Mesenchymal stem cell (in vitro differentiated cells and primary cell): ENCODE results near the gene SLC12A6.

Source experiments
- DNase-seq: peaks from one replicate; pipeline ENCODE4 v3.0.0-alpha.2; 2013
- H2AFZ ChIP-seq: one replicate; pipeline ENCODE4 v1.6.1; 2013; ENCODE audit warnings: low read depth, mild to moderate bottlenecking, control low read depth, inconsistent platforms, low read length, moderate library complexity
- H2AK5ac ChIP-seq: 2 replicates; pipeline ENCODE4 v1.6.1; 2013; ENCODE audit warnings: low read length, moderate library complexity, mild to moderate bottlenecking, inconsistent platforms; ENCODE audit not compliant: severe bottlenecking
- H2BK120ac ChIP-seq: one replicate; pipeline ENCODE4 v1.6.1; 2013; ENCODE audit warnings: low read depth, mild to moderate bottlenecking, inconsistent platforms, low read length, moderate library complexity
- H2BK12ac ChIP-seq, 2 experiments: one replicate each; pipeline ENCODE4 v1.6.1; 2013; ENCODE audit warnings: inconsistent platforms in 2 of 2, low read length in 2 of 2, mild to moderate bottlenecking in 2 of 2, moderate library complexity in 2 of 2, control low read depth in 1 of 2
- H2BK15ac ChIP-seq: one replicate; pipeline ENCODE4 v1.6.1; 2013; ENCODE audit warnings: mild to moderate bottlenecking, low read depth, inconsistent platforms; ENCODE audit not compliant: poor library complexity, severe bottlenecking
- H2BK5ac ChIP-seq: 2 replicates; pipeline ENCODE4 v1.6.1; 2013; ENCODE audit warnings: low read depth, mild to moderate bottlenecking, low read length, control low read depth, inconsistent platforms; ENCODE audit not compliant: poor library complexity, severe bottlenecking
- H3K14ac ChIP-seq, 2 experiments: one replicate each; pipeline ENCODE4 v1.6.1; 2013; ENCODE audit warnings: inconsistent platforms in 2 of 2, low read length in 2 of 2, control low read depth in 1 of 2, mild to moderate bottlenecking in 1 of 2, moderate library complexity in 1 of 2
- H3K18ac ChIP-seq, 2 experiments: one replicate each; pipeline ENCODE4 v1.6.1; 2013; ENCODE audit warnings: inconsistent platforms in 2 of 2, low read length in 2 of 2, control low read depth in 1 of 2, low read depth in 1 of 2, mild to moderate bottlenecking in 1 of 2
- H3K23ac ChIP-seq, 2 experiments: one replicate each; pipeline ENCODE4 v1.6.1; 2013; ENCODE audit warnings: inconsistent platforms in 2 of 2, low read length in 2 of 2, mild to moderate bottlenecking in 2 of 2, moderate library complexity in 2 of 2, control low read depth in 1 of 2
- H3K27ac ChIP-seq: 2 replicates; pipeline ENCODE4 v1.5.1; 2013; ENCODE audit warnings: mild to moderate bottlenecking, moderate library complexity, low read length, control low read depth, inconsistent platforms; ENCODE audit not compliant: poor library complexity, severe bottlenecking
- H3K27me3 ChIP-seq, 2 experiments: 2 replicates each; pipeline versions ENCODE4 v1.6.1 to v1.7.0; 2013; ENCODE audit warnings: low read length in 2 of 2, mild to moderate bottlenecking in 2 of 2, moderate library complexity in 2 of 2, control low read depth in 1 of 2, inconsistent platforms in 1 of 2; ENCODE audit not compliant: control insufficient read depth in 1 of 2, insufficient read depth in 1 of 2
- H3K36me3 ChIP-seq, 2 experiments: 2 replicates each; pipeline versions ENCODE4 v1.6.1 to v1.7.0; 2013; ENCODE audit warnings: low read length in 2 of 2, control low read depth in 1 of 2, inconsistent platforms in 1 of 2, low read depth in 1 of 2, mild to moderate bottlenecking in 1 of 2; ENCODE audit not compliant: insufficient read depth in 2 of 2, control insufficient read depth in 1 of 2
- H3K4ac ChIP-seq, 2 experiments: one replicate each; pipeline ENCODE4 v1.6.1; 2013; ENCODE audit warnings: inconsistent platforms in 2 of 2, low read length in 2 of 2, mild to moderate bottlenecking in 2 of 2, moderate library complexity in 2 of 2, control low read depth in 1 of 2, low read depth in 1 of 2
- H3K4me1 ChIP-seq: 2 replicates; pipeline ENCODE4 v1.6.1; 2013; ENCODE audit warnings: low read depth, low read length, control low read depth; ENCODE audit not compliant: control insufficient read depth, insufficient read depth
- H3K4me2 ChIP-seq: 2 replicates; pipeline ENCODE4 v1.6.1; 2013; ENCODE audit warnings: low read length, mild to moderate bottlenecking, inconsistent platforms; ENCODE audit not compliant: poor library complexity, severe bottlenecking
- H3K4me3 ChIP-seq, 2 experiments: 2 replicates each; pipeline versions ENCODE4 v1.5.1 to v1.7.0; 2013; ENCODE audit warnings: low read length in 2 of 2, mild to moderate bottlenecking in 2 of 2, control low read depth in 1 of 2, low read depth in 1 of 2; ENCODE audit not compliant: insufficient read depth in 1 of 2
- H3K79me1 ChIP-seq: replicated peaks from 2 replicates; pipeline ENCODE4 v1.6.1; 2013; ENCODE audit warnings: mild to moderate bottlenecking, control low read depth, low read length, inconsistent platforms; ENCODE audit not compliant: poor library complexity, severe bottlenecking
- H3K9ac ChIP-seq: 2 replicates; pipeline ENCODE4 v1.7.0; 2013; ENCODE audit warnings: mild to moderate bottlenecking, low read length, moderate library complexity
- H3K9me3 ChIP-seq: 2 replicates; pipeline ENCODE4 v1.7.0; 2013; ENCODE audit warnings: mild to moderate bottlenecking, low read length; ENCODE audit not compliant: control insufficient read depth
- H4K8ac ChIP-seq: one replicate; pipeline ENCODE4 v1.6.1; 2013; ENCODE audit warnings: inconsistent platforms, mild to moderate bottlenecking, low read length, moderate library complexity
- H4K91ac ChIP-seq: one replicate; pipeline ENCODE4 v1.6.1; 2013; ENCODE audit warnings: mild to moderate bottlenecking, low read length, inconsistent platforms
- WGBS: methylation state at CpG from one replicate; pipeline ENCODE4 v1.1.7; 2013; ENCODE audit warnings: mixed read lengths; 5-methylcytosine and 5-hydroxymethylcytosine counted together

SLC12A6 gene

DNA sequence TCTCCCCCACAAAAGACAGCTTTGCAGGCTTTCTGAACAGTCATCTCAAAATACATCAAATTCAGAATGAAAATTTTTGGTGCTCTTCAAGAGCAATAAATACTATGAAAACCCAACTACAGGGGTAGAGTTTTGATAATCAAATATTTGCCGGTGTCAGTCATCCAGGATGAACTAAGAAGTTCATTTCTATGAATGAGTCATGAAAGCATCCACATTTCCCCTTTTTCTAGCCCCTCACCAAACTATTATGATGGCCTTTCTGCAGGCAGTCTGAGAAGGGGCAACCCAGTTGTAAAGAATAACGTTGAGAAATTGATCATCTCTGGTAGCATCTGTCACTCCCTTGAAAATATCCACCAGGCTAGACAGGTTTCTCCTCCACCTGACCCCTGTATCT is 32.5 kb upstream of the SLC12A6 start:
- no peak overlapping the region for H2BK12ac ChIP-seq
- no peak overlapping the region for H2BK5ac ChIP-seq
- H3K9me3 ChIP-seq, result peaks cover 5% of the 10 kb centered on the region
- no peak overlapping the region for H3K9ac ChIP-seq
- no peak overlapping the region for H3K4me2 ChIP-seq
- no peak overlapping the region for H2AK5ac ChIP-seq
- DNase-seq, result no peak
- H3K36me3 ChIP-seq, result peaks cover 0 to 3% of the 10 kb centered on the region in 2 experiments
- H3K79me1 ChIP-seq, result peaks cover 14% of the 10 kb centered on the region
- 96% methylated on average over 2 of the region's 2 CpGs for WGBS
- no peak overlapping the region for H3K23ac ChIP-seq
- H2AFZ ChIP-seq, result no peak overlapping the region
- H3K4ac ChIP-seq, result no peak overlapping the region
- H3K27me3 ChIP-seq, result no peaks in the 10 kb centered on the region
- H3K18ac ChIP-seq, result no peak overlapping the region
- H2BK120ac ChIP-seq, result no peak overlapping the region
- no peak overlapping the region for H3K4me3 ChIP-seq
- no peak overlapping the region for H4K8ac ChIP-seq
- peaks cover 9% of the 10 kb centered on the region for H3K4me1 ChIP-seq
- H3K14ac ChIP-seq, result no peak overlapping the region
- H3K27ac ChIP-seq, result no peak overlapping the region
- H2BK15ac ChIP-seq, result no peak overlapping the region
- no peak overlapping the region for H4K91ac ChIP-seq

DNA sequence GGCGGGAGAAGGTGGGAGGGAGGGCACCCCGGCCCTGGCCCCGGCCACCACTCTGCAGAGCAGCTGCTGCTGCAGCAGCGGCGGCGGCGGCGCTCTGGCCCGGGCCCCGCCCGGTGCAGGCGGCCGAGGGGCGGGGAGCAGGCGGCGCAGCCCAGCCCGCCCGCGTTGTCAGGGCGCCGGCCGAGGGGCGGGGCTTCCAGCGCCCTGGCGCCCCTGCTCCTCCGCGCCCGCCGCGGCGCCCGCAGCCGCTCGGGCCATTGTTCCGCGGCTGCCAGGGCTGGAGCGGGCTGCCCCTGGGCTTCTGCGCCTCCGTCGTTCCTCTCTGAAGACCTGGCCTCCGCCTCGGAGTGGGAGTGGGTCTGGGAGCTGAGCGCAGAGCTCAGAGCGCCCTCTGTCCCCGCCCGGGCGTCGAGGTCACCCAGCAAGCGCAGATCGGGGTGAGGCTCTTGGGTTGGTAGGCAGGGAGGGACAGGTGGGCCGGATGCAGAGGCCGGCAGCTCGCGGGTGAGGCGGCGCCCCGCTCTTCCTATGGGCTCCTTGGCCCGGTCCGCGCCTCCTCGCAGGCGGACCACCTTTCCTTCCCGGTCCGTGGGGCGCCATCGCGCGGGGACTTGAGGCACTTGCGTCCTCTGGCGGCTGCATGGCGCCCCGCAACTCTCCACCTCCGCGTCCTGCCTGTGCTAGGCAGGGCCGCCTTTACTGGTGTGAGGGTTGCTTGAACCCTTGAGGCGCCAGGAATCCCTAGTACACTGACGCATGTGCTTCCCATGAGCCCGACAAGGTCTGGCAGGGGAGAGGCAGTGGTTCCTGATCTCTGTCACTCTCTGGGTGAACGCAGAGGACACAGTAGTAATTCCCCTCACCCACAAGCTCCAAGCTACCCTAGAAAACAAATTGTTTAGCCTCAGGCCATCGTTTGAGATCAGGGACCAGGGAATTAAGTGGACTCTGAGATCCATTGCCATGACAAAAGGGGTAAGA is 29.8 kb upstream of the SLC12A6 start, which contains the start of gene LPCAT4:
Gene LPCAT4 (minus strand): TSS at position 96 of the 981 bp plus-strand sequence. CDS start 96 bp downstream, outside the sequence.
- Histone ChIP-seq H3K14ac (peak within 1 kb of the TSS in 1 of 2 experiments; percentile 96), H2AFZ (peak within 1 kb of the TSS; percentile 95), H4K8ac (peak within 1 kb of the TSS; percentile 91), H3K4me1 (peaks cover 12% of the 10 kb centered on the region), H3K27ac (peak within 1 kb of the TSS; percentile 96), H3K9ac (peak within 1 kb of the TSS; percentile 88), H2BK5ac (peak within 1 kb of the TSS; percentile 49), H3K4ac (peak within 1 kb of the TSS; percentile 81 to 93), H4K91ac (peak within 1 kb of the TSS; percentile 90), H3K4me3 (peak within 1 kb of the TSS; percentile 88 to 93), H3K9me3 (peaks cover 5% of the 10 kb centered on the region), H3K23ac (peak within 1 kb of the TSS; percentile 80 to 90), H2AK5ac (peak within 1 kb of the TSS; percentile 38), H3K27me3 (no peaks in the 10 kb centered on the region), H2BK12ac (peak within 1 kb of the TSS; percentile 18 to 76), H2BK15ac (peak within 1 kb of the TSS; percentile 65), H3K18ac (peak within 1 kb of the TSS; percentile 96 to 98), H3K4me2 (peak within 1 kb of the TSS; percentile 94), H3K36me3 (peaks cover 10 to 18% of the 10 kb centered on the region in 2 experiments), H3K79me1 (peaks cover 31% of the 10 kb centered on the region), H2BK120ac (peak within 1 kb of the TSS; percentile 93)
- under 1% methylated on average over 59 of the region's 80 CpGs for WGBS
- peak; percentile 88 for DNase-seq

DNA sequence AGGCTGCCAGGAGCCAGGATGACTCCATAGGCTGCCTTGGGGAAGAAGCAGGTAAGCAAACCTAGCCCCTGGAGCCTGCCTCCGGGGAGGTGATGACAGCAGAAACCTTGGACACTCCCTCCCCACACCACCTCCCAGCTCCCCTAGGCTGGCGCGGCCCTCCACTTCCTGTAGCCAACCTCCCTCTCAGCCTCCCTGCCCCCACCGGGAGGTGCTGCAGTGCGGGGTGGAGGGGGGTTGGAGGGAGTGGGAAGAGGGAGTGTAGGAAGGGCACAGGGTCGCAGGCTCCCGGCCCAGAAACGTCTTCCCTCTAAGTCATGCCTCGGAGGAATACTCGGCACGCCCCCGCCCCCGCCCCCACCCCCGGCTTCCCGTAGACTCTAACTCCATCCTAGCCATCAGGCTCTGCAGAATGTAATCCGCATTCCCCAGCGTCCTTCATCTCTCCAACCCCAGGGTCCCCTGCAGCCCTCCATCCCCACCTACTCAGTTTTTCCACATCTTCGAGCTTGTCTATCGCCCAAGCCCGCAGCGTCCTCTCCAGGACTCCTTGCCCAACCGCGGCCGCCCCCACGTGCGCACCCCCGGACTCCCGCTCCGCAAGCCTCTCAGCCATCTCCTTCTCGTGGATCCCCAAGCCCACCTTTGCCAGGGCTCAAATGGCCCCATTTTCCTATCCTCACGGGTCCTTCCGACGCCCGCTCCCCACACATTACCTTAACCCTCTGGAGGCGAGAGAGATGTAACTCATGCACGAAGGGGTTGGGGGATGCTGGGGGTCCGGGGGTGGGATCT is 28.9 kb upstream of the SLC12A6 start:
- Histone ChIP-seq H3K9ac (peak overlapping the region; percentile 78), H3K27me3 (no peaks in the 10 kb centered on the region), H3K4ac (peak overlapping the region in 1 of 2 experiments; percentile 42), H2BK120ac (no peak overlapping the region), H3K36me3 (peaks cover 14 to 22% of the 10 kb centered on the region in 2 experiments), H3K14ac (peak overlapping the region in 1 of 2 experiments; percentile 85), H3K4me2 (peak overlapping the region; percentile 94), H3K27ac (no peak overlapping the region), H2BK15ac (peak overlapping the region; percentile 65), H2AFZ (peak overlapping the region; percentile 75), H2BK12ac (no peak overlapping the region), H2AK5ac (no peak overlapping the region), H3K9me3 (peaks cover under 1% of the 10 kb centered on the region), H3K23ac (peak overlapping the region in 1 of 2 experiments; percentile 81), H4K8ac (peak overlapping the region; percentile 45), H2BK5ac (no peak overlapping the region), H4K91ac (no peak overlapping the region), H3K4me1 (peaks cover 12% of the 10 kb centered on the region), H3K79me1 (peaks cover 31% of the 10 kb centered on the region), H3K18ac (peak overlapping the region in 1 of 2 experiments; percentile 54), H3K4me3 (peak overlapping the region; percentile 63 to 88)
- peak; percentile 49 for DNase-seq
- 1% methylated on average over 24 of the region's 37 CpGs for WGBS
